Muscle of leg (tissue), 11 donors: ENCODE measurements around the gene HOXC6. TPM values are rescaled to one million over a fixed set of nuclear protein-coding genes. Genes with fewer than 3 reads are reported as not detected.

Experiments
- DNase-seq: peaks from one replicate; pipeline ENCODE4 v3.0.0; 2013
- H3K27ac ChIP-seq: one replicate; pipeline ENCODE4 v1.5.1; 2013; ENCODE audit warnings: mild to moderate bottlenecking, low read length, control low read depth
- H3K27me3 ChIP-seq: one replicate; pipeline ENCODE4 v1.6.1; 2013; ENCODE audit warnings: low read length; ENCODE audit not compliant: control insufficient read depth, insufficient read depth
- H3K36me3 ChIP-seq: one replicate; pipeline ENCODE4 v1.6.1; 2013; ENCODE audit warnings: low read length; ENCODE audit not compliant: control insufficient read depth, insufficient read depth
- H3K4me1 ChIP-seq: one replicate; pipeline ENCODE4 v1.6.1; 2013; ENCODE audit warnings: low read length; ENCODE audit not compliant: control insufficient read depth, insufficient read depth
- H3K4me3 ChIP-seq: one replicate; pipeline ENCODE4 v1.5.1; 2013; ENCODE audit warnings: low read length, control low read depth
- H3K9me3 ChIP-seq: replicated peaks from 2 replicates; pipeline ENCODE4 v1.6.1; 2013; ENCODE audit warnings: low read depth, low read length; ENCODE audit not compliant: control insufficient read depth
- WGBS: methylation state at CpG from one replicate; pipeline ENCODE4 v1.1.5; 2013; ENCODE audit warnings: missing lambda C conversion rate; ENCODE audit not compliant: insufficient coverage; 5-methylcytosine and 5-hydroxymethylcytosine counted together
- polyA plus RNA-seq, 8 donors: library from polyadenylated mRNA; unstranded; fragments of 120-200 nt; gene quantifications; one replicate each; pipeline versions ENCODE4 v1.2.1 to v1.2.3, GENCODE V29; 2013; ENCODE audit warnings: inconsistent platforms in 1 of 8, low replicate concordance in 1 of 8; ENCODE audit not compliant: insufficient read length in 8 of 8, insufficient read depth in 1 of 8
- total RNA-seq: library from RNA; stranded (reverse); fragments of 120-200 nt; gene quantifications from one replicate; pipeline ENCODE4 v1.2.4, GENCODE V29; 2013

Gene HOXC6
- total and polyA plus RNA-seq, 9 donors = 4.1 to 22.5 (median 16.0) TPM

- H3K36me3 ChIP-seq = no peaks in the 10 kb centered on the region
- DNase-seq = peak; percentile 41
- peak overlapping the region; percentile 21 for H3K4me3 ChIP-seq
- peaks cover 79% of the 10 kb centered on the region for H3K4me1 ChIP-seq
- no peaks in the 10 kb centered on the region for H3K9me3 ChIP-seq
- H3K27me3 ChIP-seq = peaks cover 76% of the 10 kb centered on the region
- WGBS = 24% methylated on average over 15 of the region's 27 CpGs
- H3K27ac ChIP-seq = peak overlapping the region; percentile 99
These were observed 37.7 kb upstream of the HOXC6 start for GRCh38 chr12:53990311-53991076.

- WGBS = 7% methylated on average over 8 of the region's 8 CpGs
- DNase-seq = peak; percentile 88
These were observed 37.2 kb upstream of the HOXC6 start for GRCh38 chr12:53991077-53991460.

GRCh38 chr12:53992377-53992889 is 35.8 kb upstream of the HOXC6 start:
- peaks cover 77% of the 10 kb centered on the region for H3K27me3 ChIP-seq
- H3K4me1 ChIP-seq = peaks cover 85% of the 10 kb centered on the region
- 38% methylated on average over 1 of the region's 7 CpGs for WGBS
- peak; percentile 53 for DNase-seq
- no peaks in the 10 kb centered on the region for H3K9me3 ChIP-seq
- H3K36me3 ChIP-seq = no peaks in the 10 kb centered on the region
- H3K27ac ChIP-seq = peak overlapping the region; percentile 99
- H3K4me3 ChIP-seq = no peak overlapping the region

More at GRCh38 chr12:53991077-53991460, 37.2 kb upstream of the HOXC6 start:
- peaks cover 76% of the 10 kb centered on the region for H3K27me3 ChIP-seq
- no peaks in the 10 kb centered on the region for H3K36me3 ChIP-seq
- H3K27ac ChIP-seq = peak overlapping the region; percentile 99
- no peaks in the 10 kb centered on the region for H3K9me3 ChIP-seq
- H3K4me1 ChIP-seq = peaks cover 79% of the 10 kb centered on the region
- peak overlapping the region; percentile 21 for H3K4me3 ChIP-seq

GRCh38 chr12:53993162-53994008 is 34.9 kb upstream of the HOXC6 start:
- DNase-seq = peak; percentile 78
- 32% methylated on average over 6 of the region's 18 CpGs for WGBS
- H3K27me3 ChIP-seq = peaks cover 80% of the 10 kb centered on the region
- H3K9me3 ChIP-seq = no peaks in the 10 kb centered on the region
- H3K27ac ChIP-seq = peak overlapping the region; percentile 99
- H3K4me3 ChIP-seq = peak overlapping the region; percentile 81
- no peaks in the 10 kb centered on the region for H3K36me3 ChIP-seq
- H3K4me1 ChIP-seq = peaks cover 85% of the 10 kb centered on the region

GRCh38 chr12:53994009-53994263 is 34.3 kb upstream of the HOXC6 start:
- H3K27ac ChIP-seq = peak overlapping the region; percentile 99
- H3K36me3 ChIP-seq = no peaks in the 10 kb centered on the region
- peaks cover 80% of the 10 kb centered on the region for H3K27me3 ChIP-seq
- no peaks in the 10 kb centered on the region for H3K9me3 ChIP-seq
- H3K4me1 ChIP-seq = peaks cover 85% of the 10 kb centered on the region
- peak; percentile 74 for DNase-seq
- H3K4me3 ChIP-seq = peak overlapping the region; percentile 81
- 3% methylated on average over 19 of the region's 19 CpGs for WGBS

GRCh38 chr12:53994264-53995001 is 33.8 kb upstream of the HOXC6 start:
- 4% methylated on average over 41 of the region's 60 CpGs for WGBS
- peak overlapping the region; percentile 81 for H3K4me3 ChIP-seq
- no peaks in the 10 kb centered on the region for H3K36me3 ChIP-seq
- peaks cover 85% of the 10 kb centered on the region for H3K4me1 ChIP-seq
- no peaks in the 10 kb centered on the region for H3K9me3 ChIP-seq
- peak overlapping the region; percentile 99 for H3K27ac ChIP-seq
- peak; percentile 57 for DNase-seq
- H3K27me3 ChIP-seq = peaks cover 81% of the 10 kb centered on the region

GRCh38 chr12:53995002-53995377 is 33.2 kb upstream of the HOXC6 start:
- H3K36me3 ChIP-seq = no peaks in the 10 kb centered on the region
- H3K9me3 ChIP-seq = no peaks in the 10 kb centered on the region
- peaks cover 83% of the 10 kb centered on the region for H3K27me3 ChIP-seq
- peak overlapping the region; percentile 99 for H3K27ac ChIP-seq
- peak overlapping the region; percentile 81 for H3K4me3 ChIP-seq
- peaks cover 79% of the 10 kb centered on the region for H3K4me1 ChIP-seq
- WGBS = 1% methylated on average over 12 of the region's 17 CpGs
- no peak for DNase-seq

GRCh38 chr12:53995378-53996239 is 32.6 kb upstream of the HOXC6 start:
- peak; percentile 91 for DNase-seq
- Histone ChIP-seq H3K27me3 (peaks cover 88% of the 10 kb centered on the region), H3K36me3 (no peaks in the 10 kb centered on the region), H3K4me1 (peaks cover 74% of the 10 kb centered on the region), H3K4me3 (peak overlapping the region; percentile 81), H3K27ac (peak overlapping the region; percentile 99), H3K9me3 (no peaks in the 10 kb centered on the region)
- WGBS = under 1% methylated on average over 42 of the region's 48 CpGs
